SK-N-MC (cell line): Measurements from ENCODE around the gene DERA.

ENCODE experiments used
- EZH2 ChIP-seq: fragments of 200-600 bp; sonication (generic); IDR thresholded peaks from one replicate; pipeline ENCODE4 v1.6.1; 2017; ENCODE audit warnings: antibody characterized with exemption
- POLR2AphosphoS5 ChIP-seq: IDR thresholded peaks from 2 replicates; pipeline ENCODE4 v1.6.1; 2012; ENCODE audit warnings: mild to moderate bottlenecking, low read depth, low read length, borderline replicate concordance

DNA sequence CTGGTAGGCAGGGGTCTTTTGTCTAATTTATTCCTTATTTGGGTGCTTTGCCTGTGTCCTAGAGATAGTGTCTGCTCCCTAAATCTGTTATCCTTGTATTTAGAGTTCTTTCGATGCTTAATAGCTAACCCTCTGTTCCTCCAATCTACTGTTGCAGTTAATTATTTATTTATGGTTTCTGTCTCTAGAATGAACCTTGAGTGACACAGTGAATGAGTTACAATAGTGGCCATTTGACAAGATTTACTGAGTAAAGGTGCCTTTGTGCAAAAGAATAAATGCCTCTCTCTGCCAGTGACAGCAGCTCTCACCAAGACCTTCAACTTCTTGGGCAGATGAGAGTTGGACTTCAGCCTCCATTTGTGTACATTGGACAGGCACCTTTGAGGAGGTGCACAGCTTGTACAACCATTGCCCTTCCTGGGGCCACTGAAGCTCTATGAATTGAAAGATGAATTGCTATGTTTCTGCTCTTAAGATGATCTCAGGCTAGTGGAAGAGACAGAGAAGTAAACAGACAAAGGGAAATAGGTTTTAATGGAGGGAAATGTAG lies 165.9 kb downstream of the DERA start:
- TF ChIP-seq EZH2 (no peak), POLR2AphosphoS5 (no peak)
